HAP-1 (cell line): Measurements from ENCODE around the gene DVL2.

Experiments used
- DNase-seq, 2 experiments: peaks; one replicate each; pipeline ENCODE4 v3.0.0-alpha.2; 2016 to 2020; ENCODE audit warnings: low spot score in 2 of 2
- H3K27me3 ChIP-seq: fragments of 250-450 bp; sonication (Bioruptor Pico); 2 replicates; pipeline ENCODE4 v1.5.1; 2020; ENCODE audit warnings: low read depth, mild to moderate bottlenecking, moderate library complexity
- H3K36me3 ChIP-seq: fragments of 250-450 bp; sonication (Bioruptor Pico); replicated peaks from 2 replicates; pipeline ENCODE4 v1.5.1; 2020; ENCODE audit warnings: mild to moderate bottlenecking
- H3K4me1 ChIP-seq: fragments of 250-450 bp; sonication (Bioruptor Pico); 2 replicates; pipeline ENCODE4 v1.5.1; 2020; ENCODE audit warnings: mild to moderate bottlenecking
- H3K4me3 ChIP-seq: fragments of 250-450 bp; sonication (Bioruptor Pico); 2 replicates; pipeline ENCODE4 v1.5.1; 2020; ENCODE audit warnings: mild to moderate bottlenecking, moderate library complexity
- H3K9me3 ChIP-seq: fragments of 250-450 bp; sonication (Bioruptor Pico); 2 replicates; pipeline ENCODE4 v1.5.1; 2020; ENCODE audit warnings: mild to moderate bottlenecking, moderate library complexity
- in situ Hi-C: fragments of 300-500 bp; cut with MboI; formaldehyde crosslinking; loops from 3 replicates; pipeline ENCODE4 v1.14.3; 2020; ENCODE audit warnings: low sequenced_read_pairs, inconsistent platforms, mixed read lengths

DVL2 gene

DNA sequence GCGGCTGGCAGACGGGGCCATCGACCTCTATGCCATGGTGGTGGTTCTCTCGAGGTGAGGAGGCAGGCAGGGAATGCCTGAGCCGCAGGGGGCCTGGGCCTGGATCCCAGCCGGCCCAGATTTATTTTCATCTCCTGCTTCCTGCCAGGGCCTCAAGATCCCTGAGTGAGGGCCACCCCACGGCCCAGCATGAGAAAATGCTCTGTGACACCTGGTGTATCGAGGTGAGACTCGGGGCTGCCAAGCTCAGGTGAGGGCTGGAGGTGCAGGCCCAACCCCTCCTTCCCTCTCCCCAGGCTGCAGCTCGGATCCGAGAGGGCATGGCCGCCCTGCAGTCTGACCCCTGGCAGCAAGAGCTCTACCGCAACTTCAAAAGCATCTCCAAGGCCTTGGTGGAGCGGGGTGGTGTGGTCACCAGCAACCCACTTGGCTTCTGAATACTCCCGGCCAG is 9.6 kb downstream of the DVL2 start:
- H3K36me3 ChIP-seq = peaks cover 89% of the 10 kb centered on the region
- no peak for DNase-seq
- H3K4me3 ChIP-seq = no peak overlapping the region
- H3K9me3 ChIP-seq = no peaks in the 10 kb centered on the region
- in situ Hi-C loops = loop anchor here (25.0 kb wide), 1 partner anchor 938 kb away; the partner anchor contains the start of genes PER1 and VAMP2
- peaks cover 10% of the 10 kb centered on the region for H3K4me1 ChIP-seq
- no peaks in the 10 kb centered on the region for H3K27me3 ChIP-seq

DNA sequence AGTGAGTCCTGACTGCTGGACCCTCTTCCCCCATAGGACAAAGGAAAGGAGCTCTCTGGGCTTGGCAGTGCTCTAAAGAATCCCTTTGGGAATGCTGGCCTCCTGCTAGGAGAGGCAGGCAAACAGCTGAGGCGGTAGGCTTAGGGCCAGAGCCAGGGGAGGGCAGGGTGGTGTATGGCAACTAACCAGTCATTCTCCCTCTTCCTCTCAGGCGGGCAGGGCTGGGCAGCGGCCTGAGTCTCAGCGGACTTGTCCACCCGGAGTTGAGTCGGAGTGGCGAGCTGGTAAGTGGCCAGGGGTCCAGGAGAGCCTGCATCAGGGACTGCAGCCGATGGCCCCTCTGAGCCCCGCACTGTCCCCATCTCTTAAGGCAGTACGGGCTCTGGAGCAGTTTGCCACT is 10.2 kb downstream of the DVL2 start:
- H3K4me3 ChIP-seq = no peak overlapping the region
- H3K4me1 ChIP-seq = peaks cover 15% of the 10 kb centered on the region
- peaks cover 84% of the 10 kb centered on the region for H3K36me3 ChIP-seq
- H3K9me3 ChIP-seq = no peaks in the 10 kb centered on the region
- H3K27me3 ChIP-seq = no peaks in the 10 kb centered on the region
- in situ Hi-C loops = no loop called here
- no peak for DNase-seq

DNA sequence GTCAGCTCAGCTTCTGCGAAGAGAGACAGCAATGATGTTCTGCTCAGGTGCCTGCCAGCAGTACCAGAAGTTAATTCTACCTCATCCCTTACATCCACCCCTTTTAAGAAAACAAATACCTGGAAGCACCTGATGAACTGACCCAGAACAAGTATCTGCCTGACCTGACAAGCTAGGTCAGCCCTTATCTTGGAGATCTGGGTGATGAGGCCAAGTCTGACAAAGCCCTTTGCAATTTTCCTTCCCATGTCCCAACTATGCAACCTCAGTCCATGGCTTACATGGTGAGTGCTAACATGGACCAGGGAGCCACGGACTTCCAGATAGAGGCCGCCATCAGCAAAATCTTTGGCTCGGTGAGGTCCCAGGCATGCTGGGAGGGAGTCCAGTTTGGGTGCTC is 10.9 kb downstream of the DVL2 start:
- no peak overlapping the region for H3K4me3 ChIP-seq
- H3K9me3 ChIP-seq = no peaks in the 10 kb centered on the region
- peaks cover 77% of the 10 kb centered on the region for H3K36me3 ChIP-seq
- no peaks in the 10 kb centered on the region for H3K27me3 ChIP-seq
- peaks cover 17% of the 10 kb centered on the region for H3K4me1 ChIP-seq
- in situ Hi-C loops = no loop called here
- DNase-seq = no peak

DNA sequence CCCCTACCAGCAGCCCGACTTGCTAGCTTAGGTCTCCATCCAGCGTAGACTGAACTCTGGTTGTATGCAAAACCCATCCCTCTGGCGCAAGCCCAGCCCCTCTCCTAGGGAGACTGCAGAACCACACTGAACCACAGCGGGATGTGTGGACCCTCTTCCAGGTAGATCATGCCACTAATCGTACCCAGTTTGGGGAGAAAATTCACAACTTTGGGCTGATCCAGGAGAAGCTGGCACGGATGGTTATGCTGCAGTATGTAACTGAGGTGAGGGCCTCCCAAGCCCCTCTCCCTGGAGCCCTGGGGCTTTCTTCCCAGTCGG is 11.4 kb downstream of the DVL2 start:
- in situ Hi-C loops = no loop called here
- Histone ChIP-seq H3K4me1 (peaks cover 15% of the 10 kb centered on the region), H3K36me3 (peaks cover 73% of the 10 kb centered on the region)

DNA sequence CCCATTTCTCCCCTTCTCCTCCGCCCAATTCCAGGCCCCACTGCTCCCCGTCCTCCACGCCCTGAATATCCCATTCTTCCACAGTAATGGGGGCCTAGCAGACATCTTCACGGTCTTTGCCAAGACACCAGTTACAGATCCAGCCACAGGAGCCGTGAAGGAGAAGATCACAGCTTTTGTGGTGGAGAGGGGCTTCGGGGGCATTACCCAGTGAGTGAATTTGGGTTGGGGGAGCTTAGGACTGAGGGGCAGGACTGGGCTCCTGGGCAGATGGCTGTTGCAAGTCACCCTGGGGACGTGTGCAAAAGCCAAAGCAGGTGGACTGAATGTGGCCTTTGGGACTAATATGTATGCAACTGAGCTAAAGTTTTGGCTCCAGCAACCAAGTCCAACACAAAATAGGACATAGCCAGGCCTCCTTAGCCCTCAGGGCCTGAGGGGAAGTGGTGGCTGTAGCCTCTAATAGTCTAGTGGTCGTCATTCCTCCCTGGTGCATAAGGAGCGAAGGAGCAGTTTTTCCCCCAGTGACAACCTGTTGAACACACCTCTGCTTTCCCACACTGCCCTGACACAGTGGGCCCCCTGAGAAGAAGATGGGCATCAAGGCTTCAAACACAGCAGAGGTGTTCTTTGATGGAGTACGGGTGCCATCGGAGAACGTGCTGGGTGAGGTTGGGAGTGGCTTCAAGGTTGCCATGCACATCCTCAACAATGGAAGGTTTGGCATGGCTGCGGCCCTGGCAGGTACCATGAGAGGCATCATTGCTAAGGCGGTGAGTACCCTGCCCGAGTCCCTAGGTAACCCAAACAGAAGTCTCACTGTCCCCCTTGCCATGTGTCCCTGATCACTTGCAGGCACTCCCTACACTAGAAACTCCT is 12.0 kb downstream of the DVL2 start:
- no peak overlapping the region for H3K4me3 ChIP-seq
- in situ Hi-C loops = no loop called here

More for the DNA sequence above, 11.4 kb downstream of the DVL2 start:
- H3K4me3 ChIP-seq = no peak overlapping the region
- no peaks in the 10 kb centered on the region for H3K27me3 ChIP-seq
- no peak for DNase-seq
- H3K9me3 ChIP-seq = no peaks in the 10 kb centered on the region

DNA sequence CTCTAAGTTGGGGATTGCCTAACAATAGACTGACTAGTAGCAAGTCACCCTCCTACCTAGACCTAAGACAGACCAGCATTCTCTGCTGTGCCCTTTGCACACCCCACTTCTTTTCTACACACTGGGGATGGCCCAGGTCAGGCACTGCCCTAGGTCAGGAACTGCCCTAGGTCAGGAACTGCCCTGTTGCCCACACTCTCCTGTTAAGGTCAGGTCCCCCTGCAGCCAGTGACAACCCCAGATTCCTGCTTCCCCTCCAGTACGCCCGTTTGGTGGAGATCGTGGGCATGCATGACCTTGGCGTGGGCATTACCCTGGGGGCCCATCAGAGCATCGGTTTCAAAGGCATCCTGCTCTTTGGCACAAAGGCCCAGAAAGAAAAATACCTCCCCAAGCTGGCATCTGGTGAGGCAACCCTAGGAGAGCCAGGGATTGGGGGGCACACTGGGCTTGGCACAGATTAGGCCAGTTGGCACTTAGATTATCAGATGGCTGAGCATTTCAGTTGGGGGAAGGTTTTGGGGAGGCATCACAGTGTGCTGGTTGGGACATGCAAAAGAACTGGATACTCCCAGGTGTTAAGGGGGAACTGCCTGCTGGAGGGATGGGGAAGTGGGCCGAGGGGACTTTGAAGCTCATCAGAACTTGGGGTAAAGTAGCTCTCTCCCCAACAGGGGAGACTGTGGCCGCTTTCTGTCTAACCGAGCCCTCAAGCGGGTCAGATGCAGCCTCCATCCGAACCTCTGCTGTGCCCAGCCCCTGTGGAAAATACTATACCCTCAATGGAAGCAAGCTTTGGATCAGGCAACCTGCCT is 12.8 kb downstream of the DVL2 start:
- no peak for DNase-seq
- in situ Hi-C loops = no loop called here
- no peak overlapping the region for H3K4me3 ChIP-seq

More for the DNA sequence above, 12.0 kb downstream of the DVL2 start:
- no peaks in the 10 kb centered on the region for H3K9me3 ChIP-seq
- H3K4me1 ChIP-seq = peaks cover 15% of the 10 kb centered on the region
- DNase-seq = no peak
- no peaks in the 10 kb centered on the region for H3K27me3 ChIP-seq
- H3K36me3 ChIP-seq = peaks cover 67% of the 10 kb centered on the region

DNA sequence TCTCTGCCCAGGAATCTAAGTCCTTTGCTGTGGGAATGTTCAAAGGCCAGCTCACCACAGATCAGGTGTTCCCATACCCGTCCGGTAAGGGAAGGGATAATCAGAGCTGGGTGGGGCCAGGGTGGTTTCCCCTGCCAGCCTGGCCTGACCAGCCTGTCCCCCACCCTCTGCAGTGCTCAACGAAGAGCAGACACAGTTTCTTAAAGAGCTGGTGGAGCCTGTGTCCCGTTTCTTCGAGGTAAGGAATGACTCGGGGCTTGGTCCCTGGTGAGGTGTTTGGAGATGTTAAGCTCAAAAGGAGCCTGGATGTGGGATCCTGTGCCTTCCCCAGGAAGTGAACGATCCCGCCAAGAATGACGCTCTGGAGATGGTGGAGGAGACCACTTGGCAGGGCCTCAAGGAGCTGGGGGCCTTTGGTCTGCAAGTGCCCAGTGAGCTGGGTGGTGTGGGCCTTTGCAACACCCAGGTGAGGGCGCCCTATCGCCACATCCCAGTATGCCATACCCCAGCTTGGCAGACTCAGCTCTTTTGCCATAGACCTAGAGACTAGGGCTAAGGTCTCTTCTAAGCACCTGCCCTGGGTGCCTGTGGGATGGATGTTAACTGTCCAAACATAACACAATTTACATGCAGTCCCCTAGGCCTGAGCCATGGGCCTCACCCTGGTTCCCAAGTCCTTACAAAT is 13.6 kb downstream of the DVL2 start:
- in situ Hi-C loops = no loop called here
- Histone ChIP-seq H3K4me1 (peaks cover 15% of the 10 kb centered on the region), H3K4me3 (peak overlapping the region; percentile 85), H3K36me3 (peaks cover 51% of the 10 kb centered on the region), H3K27me3 (no peaks in the 10 kb centered on the region), H3K9me3 (no peaks in the 10 kb centered on the region)
- DNase-seq = peak; percentile 22 to 72

More for the DNA sequence above, 12.8 kb downstream of the DVL2 start:
- peaks cover 15% of the 10 kb centered on the region for H3K4me1 ChIP-seq
- H3K9me3 ChIP-seq = no peaks in the 10 kb centered on the region
- H3K27me3 ChIP-seq = no peaks in the 10 kb centered on the region
- H3K36me3 ChIP-seq = peaks cover 59% of the 10 kb centered on the region

DNA sequence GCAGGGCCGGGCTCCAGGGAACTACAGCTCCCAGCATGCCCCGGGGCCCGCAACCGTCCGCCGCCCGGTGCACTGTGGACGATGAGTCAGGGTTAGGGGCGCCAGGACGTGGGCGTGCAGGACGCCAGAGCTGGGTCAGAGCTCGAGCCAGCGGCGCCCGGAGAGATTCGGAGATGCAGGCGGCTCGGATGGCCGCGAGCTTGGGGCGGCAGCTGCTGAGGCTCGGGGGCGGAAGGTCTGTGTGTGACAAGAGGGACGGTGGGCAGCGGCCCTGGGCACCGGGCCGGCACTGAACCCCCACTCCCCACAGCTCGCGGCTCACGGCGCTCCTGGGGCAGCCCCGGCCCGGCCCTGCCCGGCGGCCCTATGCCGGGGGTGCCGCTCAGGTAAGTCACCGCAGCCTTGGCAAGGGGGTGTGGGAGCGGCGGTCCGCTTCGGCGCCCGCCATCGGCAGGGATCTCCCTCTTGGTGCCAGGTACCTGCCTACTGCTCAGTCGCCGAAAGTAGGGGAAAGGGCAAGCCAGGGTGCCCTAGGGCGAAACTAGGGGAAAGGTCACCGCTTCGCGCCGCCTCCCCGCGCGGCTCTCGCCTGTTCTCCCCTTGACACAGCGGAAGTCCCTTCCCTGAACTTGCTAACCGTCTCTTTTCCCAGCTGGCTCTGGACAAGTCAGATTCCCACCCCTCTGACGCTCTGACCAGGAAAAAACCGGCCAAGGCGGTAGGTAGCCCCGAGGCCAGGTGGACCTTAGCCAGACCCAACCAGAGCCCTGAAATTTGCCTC is 14.3 kb downstream of the DVL2 start, which contains the start of the genes ACADVL and DLG4:
TSS of gene ACADVL (plus strand) at position 127 of the 781 bp plus-strand sequence. CDS start at position 174, 47 bp downstream.
TSS of gene DLG4 (minus strand) at position 25 of the 781 bp plus-strand sequence.
- H3K9me3 ChIP-seq = no peaks in the 10 kb centered on the region
- H3K27me3 ChIP-seq = no peaks in the 10 kb centered on the region
- in situ Hi-C loops = no loop called here
- peaks cover 15% of the 10 kb centered on the region for H3K4me1 ChIP-seq
- peaks cover 46% of the 10 kb centered on the region for H3K36me3 ChIP-seq
- H3K4me3 ChIP-seq = peak within 1 kb of the TSS; percentile 85
- peak; percentile 75 to 89 for DNase-seq

DNA sequence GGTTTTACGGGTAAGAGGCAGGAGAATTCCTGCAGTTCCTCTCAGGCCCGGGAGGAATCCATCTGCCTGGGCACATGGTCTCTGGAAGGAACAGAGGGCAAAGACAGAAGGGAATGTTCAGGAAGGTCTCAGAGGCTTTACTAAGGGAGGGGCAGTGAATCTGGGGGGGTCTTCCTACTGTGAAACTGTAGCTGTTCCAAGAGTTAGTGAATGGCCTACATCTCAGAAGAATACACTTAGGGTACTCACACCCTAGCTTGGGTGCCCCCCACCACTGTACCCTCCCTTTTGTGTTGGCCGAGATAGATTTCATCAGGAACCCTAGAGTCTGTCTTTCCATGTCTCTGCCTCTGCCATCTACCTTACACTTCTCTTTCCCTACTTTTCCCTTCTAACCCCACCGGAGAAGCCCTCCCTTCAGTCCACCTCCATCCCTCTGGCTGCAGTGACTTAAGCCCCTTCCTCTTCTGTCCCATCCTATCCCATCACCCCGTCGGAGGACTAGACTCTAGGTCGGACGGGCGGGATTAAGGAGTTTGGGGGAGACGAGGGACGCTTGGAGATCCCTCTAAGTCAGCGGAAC is 15.0 kb downstream of the DVL2 start:
- H3K27me3 ChIP-seq = no peaks in the 10 kb centered on the region
- DNase-seq = no peak
- peaks cover 41% of the 10 kb centered on the region for H3K36me3 ChIP-seq
- in situ Hi-C loops = no loop called here
- H3K9me3 ChIP-seq = no peaks in the 10 kb centered on the region
- H3K4me3 ChIP-seq = peak overlapping the region; percentile 85
- peaks cover 17% of the 10 kb centered on the region for H3K4me1 ChIP-seq

DNA sequence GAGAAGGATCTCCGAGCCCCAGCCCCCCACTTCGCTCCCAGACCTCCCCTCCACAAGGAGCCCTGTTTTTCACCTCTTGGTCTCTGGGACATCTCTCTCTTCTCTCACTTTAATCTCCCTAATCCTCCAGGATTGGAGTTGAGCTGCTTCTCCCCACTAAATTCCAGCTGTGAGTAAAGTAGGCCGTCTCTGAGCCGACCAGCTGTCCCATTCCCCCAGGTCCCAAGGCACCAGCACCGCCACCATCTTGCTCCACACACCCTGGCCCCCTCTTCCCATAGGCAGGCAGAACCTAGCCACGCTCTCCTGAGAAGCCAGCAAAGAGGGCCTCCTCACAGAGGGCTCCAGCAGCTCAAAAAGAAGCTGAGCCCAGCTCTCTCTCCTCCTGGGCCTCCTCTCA is 15.6 kb downstream of the DVL2 start:
- Histone ChIP-seq H3K9me3 (no peaks in the 10 kb centered on the region), H3K4me3 (no peak overlapping the region), H3K27me3 (no peaks in the 10 kb centered on the region), H3K36me3 (peaks cover 36% of the 10 kb centered on the region), H3K4me1 (peaks cover 17% of the 10 kb centered on the region)
- no peak for DNase-seq
- in situ Hi-C loops = no loop called here

DNA sequence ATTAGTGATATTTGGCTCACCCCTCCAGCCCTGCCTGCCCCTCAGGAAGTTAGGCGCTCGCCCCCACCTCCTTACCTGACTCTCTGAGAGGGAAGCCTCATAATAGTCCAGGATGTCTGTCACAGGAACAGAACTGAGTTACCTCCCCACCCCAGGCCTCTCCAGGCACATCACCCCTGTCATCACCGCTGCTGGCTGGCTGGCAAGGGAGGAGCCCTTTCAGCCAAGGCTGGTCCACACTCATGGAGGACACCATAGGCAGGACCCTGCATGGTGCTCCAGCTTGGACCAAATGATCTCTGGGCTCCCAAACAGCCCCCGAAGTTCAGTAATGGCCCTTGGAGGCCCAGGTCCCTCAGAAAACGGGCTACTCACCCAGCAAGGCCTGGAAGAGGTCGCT is 16.2 kb downstream of the DVL2 start:
- H3K4me3 ChIP-seq = no peak overlapping the region
- H3K27me3 ChIP-seq = no peaks in the 10 kb centered on the region
- H3K4me1 ChIP-seq = peaks cover 21% of the 10 kb centered on the region
- DNase-seq = no peak
- in situ Hi-C loops = no loop called here
- no peaks in the 10 kb centered on the region for H3K9me3 ChIP-seq
- H3K36me3 ChIP-seq = peaks cover 30% of the 10 kb centered on the region

DNA sequence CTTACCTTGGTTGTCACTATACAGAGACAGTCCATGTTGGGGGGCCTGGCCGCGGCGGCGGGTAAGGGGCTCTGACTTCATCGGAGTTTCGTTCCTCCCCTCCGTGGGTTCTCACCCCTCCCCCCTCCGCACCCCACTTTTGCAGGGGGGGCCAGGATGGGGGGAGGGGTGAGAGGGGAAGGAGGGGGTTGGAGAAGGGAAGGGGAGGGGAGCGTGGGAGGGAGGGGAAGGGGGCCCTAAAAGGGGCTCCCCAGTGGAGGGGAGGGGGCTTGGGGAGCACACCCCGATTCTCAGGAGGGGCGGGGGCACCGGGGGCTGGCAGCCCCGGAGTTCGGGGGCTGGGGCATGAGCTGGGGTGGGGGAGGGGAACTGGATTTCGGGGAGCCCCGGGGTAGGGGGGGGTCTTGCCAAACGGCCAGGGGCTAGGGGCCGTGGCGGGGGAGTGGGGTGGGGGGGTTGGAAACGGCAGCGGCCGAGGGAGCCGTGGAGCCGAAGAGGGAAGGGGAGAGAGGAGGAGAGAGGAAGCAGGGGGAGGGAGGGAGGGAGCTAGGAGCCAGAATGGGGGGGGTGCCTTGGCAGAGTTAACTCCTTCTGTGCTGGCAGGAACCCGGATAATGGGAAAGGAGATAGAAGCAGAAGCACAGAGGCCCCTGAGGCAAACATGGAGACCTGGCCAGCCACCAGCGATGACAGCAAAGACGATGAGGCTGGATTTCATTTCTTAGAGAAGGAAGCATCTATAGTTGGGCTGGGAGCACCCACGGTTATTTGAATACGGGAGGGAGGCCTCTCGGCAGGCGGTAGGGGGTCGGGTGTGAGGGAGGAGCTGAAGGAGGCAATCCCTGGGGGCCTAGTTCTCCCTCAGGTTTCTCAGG is 17.0 kb downstream of the DVL2 start:
- H3K4me3 ChIP-seq = peak overlapping the region; percentile 12; the same call in 1 of the 2 replicates
- DNase-seq = peak; percentile 33 to 74
- peaks cover 21% of the 10 kb centered on the region for H3K4me1 ChIP-seq

More for the DNA sequence above, 17.0 kb downstream of the DVL2 start:
- Histone ChIP-seq H3K36me3 (peaks cover 22% of the 10 kb centered on the region), H3K9me3 (no peaks in the 10 kb centered on the region), H3K27me3 (no peaks in the 10 kb centered on the region)
- in situ Hi-C loops = no loop called here
